HepG2 (cell line): ENCODE measurements around the gene WDR48. TPM values are rescaled to one million over a fixed set of nuclear protein-coding genes. Genes with fewer than 3 reads are reported as not detected.

Experiments
- ATAC-seq: fragments of 200-7000 bp; cut with Tn5 transposase; 3 replicates; pipeline ENCODE4 v1.9.1; 2020; ENCODE audit warnings: mild to moderate bottlenecking, moderate library complexity
- BruUV-seq: library from RNA; stranded (reverse); fragments of 400-500 nt; replicated peaks from 2 replicates; lab custom pipeline; 2021; lab: Mats Ljungman, UMichigan
- CTCF ChIA-PET: fragments of 300-600 bp; formaldehyde crosslinking; extraction: SDS; loops from one replicate; lab custom pipeline; 2021; ENCODE audit warnings: low total read pairs, inconsistent platforms, low intra/inter-chr PET ratio; lab: Yijun Ruan, JAX
- POLR2A ChIA-PET: fragments of 350-600 bp; sonication (Branson Sonifier 250); formaldehyde crosslinking; loops from one replicate; lab custom pipeline; 2020; ENCODE audit warnings: antibody characterized with exemption, inconsistent platforms; lab: Yijun Ruan, JAX
- DNase-seq: peaks from one replicate; pipeline ENCODE4 v3.0.0-alpha.2; 2015; ENCODE audit warnings: low spot score
- FAIRE-seq: peaks from 3 replicates; lab custom pipeline; 2011; peaks lifted over from hg19 to GRCh38; lab: Jason Lieb, UNC
- H2AFZ ChIP-seq: one replicate; pipeline ENCODE4 v1.6.1; 2011; ENCODE audit warnings: low read length, inconsistent platforms
- H3K27ac ChIP-seq: fragments of 300-600 bp; 3 replicates; pipeline ENCODE4 v1.8.0; 2011; ENCODE audit warnings: mixed run types, mild to moderate bottlenecking, mixed read lengths, low read length, inconsistent platforms; ENCODE audit not compliant: insufficient read depth; ENCODE audit errors: extremely low read length
- H3K27me3 ChIP-seq, 2 experiments: fragments of 200-600 bp in 1 of 2; 2 replicates in 1 of 2; 3 replicates in 1 of 2; pipeline versions ENCODE4 v1.6.0 to v1.8.0; 2011; ENCODE audit warnings: low read length in 2 of 2, mild to moderate bottlenecking in 2 of 2, moderate library complexity in 2 of 2, inconsistent platforms in 1 of 2; ENCODE audit not compliant: insufficient read depth in 2 of 2, control insufficient read depth in 1 of 2
- H3K36me3 ChIP-seq, 2 experiments: fragments of 200-600 bp in 1 of 2; replicated peaks in 1 of 2; 2 replicates in 1 of 2; 3 replicates in 1 of 2; pipeline versions ENCODE4 v1.5.1 to v1.8.0; 2011; ENCODE audit warnings: low read length in 2 of 2, inconsistent platforms in 1 of 2; ENCODE audit not compliant: insufficient read depth in 2 of 2, control insufficient read depth in 1 of 2
- H3K4me1 ChIP-seq: 2 replicates; pipeline ENCODE4 v1.5.1; 2012; ENCODE audit warnings: low read length, inconsistent platforms; ENCODE audit not compliant: insufficient read depth
- H3K4me2 ChIP-seq: 2 replicates; pipeline ENCODE4 v1.6.0; 2011; ENCODE audit warnings: low read depth, low read length, inconsistent platforms
- H3K4me3 ChIP-seq, 3 experiments: fragments of 200-600 bp in 1 of 3; sonication (generic), shearing (Covaris generic) in 1 of 3; replicated peaks in 1 of 3; 2 replicates each; pipeline ENCODE4 v1.5.1; 2011 to 2016; ENCODE audit warnings: low read length in 3 of 3, inconsistent platforms in 2 of 3, low read depth in 2 of 3, mild to moderate bottlenecking in 2 of 3, control low read depth in 1 of 3, mixed read lengths in 1 of 3; ENCODE audit not compliant: insufficient read depth in 1 of 3
- H3K79me2 ChIP-seq: one replicate; pipeline ENCODE4 v1.6.1; 2011; ENCODE audit warnings: low read length, inconsistent platforms; ENCODE audit not compliant: insufficient read depth
- H3K9ac ChIP-seq: 2 replicates; pipeline ENCODE4 v1.6.0; 2011; ENCODE audit warnings: mild to moderate bottlenecking, low read depth, low read length, inconsistent platforms; ENCODE audit not compliant: insufficient read depth
- H3K9me3 ChIP-seq: 2 replicates; pipeline ENCODE4 v1.5.1; 2012; ENCODE audit warnings: mild to moderate bottlenecking, low read length
- H4K20me1 ChIP-seq: 2 replicates; pipeline ENCODE4 v1.6.0; 2011; ENCODE audit warnings: inconsistent platforms, mild to moderate bottlenecking, low read length, moderate library complexity; ENCODE audit not compliant: insufficient read depth
- ARNTL ChIP-seq: sonication (generic); formaldehyde crosslinking; IDR thresholded peaks from 2 replicates; pipeline ENCODE4 v1.4.0; 2020; ENCODE audit warnings: mild to moderate bottlenecking, missing genetic modification reagents
- ERF ChIP-seq: IDR thresholded peaks from 2 replicates; pipeline ENCODE4 v1.6.1; 2018; ENCODE audit warnings: missing biosample characterization, missing genetic modification reagents
- FOSL1 ChIP-seq: sonication (generic); formaldehyde crosslinking; IDR thresholded peaks from 2 replicates; pipeline ENCODE4 v1.9.0; 2021; ENCODE audit warnings: missing genetic modification reagents, borderline replicate concordance
- ISX ChIP-seq: sonication (generic); formaldehyde crosslinking; conservative IDR thresholded peaks from 2 replicates; pipeline ENCODE4 v1.5.0; 2020; ENCODE audit warnings: missing genetic modification reagents
- MEIS2 ChIP-seq: sonication (generic); formaldehyde crosslinking; IDR thresholded peaks from 2 replicates; pipeline ENCODE4 v1.9.0; 2021; ENCODE audit warnings: mild to moderate bottlenecking, missing genetic modification reagents
- MXD1 ChIP-seq: sonication (generic); formaldehyde crosslinking; IDR thresholded peaks from 2 replicates; pipeline ENCODE4 v1.4.0; 2020; ENCODE audit warnings: mild to moderate bottlenecking, missing genetic modification reagents
- MYPOP ChIP-seq: sonication (generic); formaldehyde crosslinking; IDR thresholded peaks from 2 replicates; pipeline ENCODE4 v1.8.1; 2023; ENCODE audit warnings: mild to moderate bottlenecking, moderate library complexity, missing genetic modification reagents
- NR2C2 ChIP-seq: sonication (generic); formaldehyde crosslinking; IDR thresholded peaks from 2 replicates; pipeline ENCODE4 v1.4.0; 2020; ENCODE audit warnings: missing genetic modification reagents, mild to moderate bottlenecking, moderate library complexity, borderline replicate concordance
- SIN3B ChIP-seq: fragments of 150-350 bp; IDR thresholded peaks from 2 replicates; pipeline ENCODE4 v1.6.1; 2014; ENCODE audit warnings: low read length
- SOX13 ChIP-seq, 3 experiments: fragments of 450-650 bp in 1 of 3; sonication (generic) in 1 of 3; formaldehyde crosslinking in 1 of 3; IDR thresholded peaks in 2 of 3; conservative IDR thresholded peaks in 1 of 3; 2 replicates each; pipeline versions ENCODE4 v1.5.0 to v1.6.1; 2016 to 2020; ENCODE audit warnings: antibody characterized with exemption in 1 of 3, mild to moderate bottlenecking in 1 of 3, missing compliant biosample characterization in 1 of 3, missing genetic modification reagents in 1 of 3, moderate library complexity in 1 of 3
- XBP1 ChIP-seq: sonication (generic); formaldehyde crosslinking; IDR thresholded peaks from 2 replicates; pipeline ENCODE4 v1.5.0; 2020; ENCODE audit warnings: missing genetic modification reagents
- ZBTB1 ChIP-seq: sonication (generic); formaldehyde crosslinking; IDR thresholded peaks from 2 replicates; pipeline ENCODE4 v1.4.0; 2020; ENCODE audit warnings: missing genetic modification reagents, borderline replicate concordance
- ZBTB38 ChIP-seq: sonication (generic); formaldehyde crosslinking; IDR thresholded peaks from 2 replicates; pipeline ENCODE4 v1.5.1; 2020; ENCODE audit warnings: mild to moderate bottlenecking, missing genetic modification reagents
- ZFAT ChIP-seq: sonication (generic); formaldehyde crosslinking; conservative IDR thresholded peaks from 2 replicates; pipeline ENCODE4 v1.8.1; 2023; ENCODE audit warnings: missing genetic modification reagents, inconsistent platforms
- ZMYM4 ChIP-seq: sonication (generic); formaldehyde crosslinking; IDR thresholded peaks from 2 replicates; pipeline ENCODE4 v1.8.1; 2023; ENCODE audit warnings: mild to moderate bottlenecking, missing genetic modification reagents
- ZNF264 ChIP-seq: sonication (generic); formaldehyde crosslinking; IDR thresholded peaks from 2 replicates; pipeline ENCODE4 v1.4.0; 2020; ENCODE audit warnings: missing genetic modification reagents
- ZNF709 ChIP-seq: sonication (generic); formaldehyde crosslinking; IDR thresholded peaks from 2 replicates; pipeline ENCODE4 v1.5.0; 2020; ENCODE audit warnings: mild to moderate bottlenecking, missing genetic modification reagents
- WGBS: methylation state at CpG from one replicate; pipeline ENCODE4 v1.1.6; 2017; ENCODE audit warnings: low lambda C conversion rate; 5-methylcytosine and 5-hydroxymethylcytosine counted together
- in situ Hi-C: cut with HindIII; loops from 2 replicates; pipeline ENCODE4 v1.10.0; 2017; ENCODE audit warnings: low pct_unique_long_range_greater_than_20kb; ENCODE audit not compliant: extremely low pct_ligation_motif_present
- intact Hi-C: fragments of 100-400 bp; cut with micrococcal nuclease; formaldehyde crosslinking; loops from one replicate; pipeline ENCODE4 v1.10.0; 2022; ENCODE audit not compliant: unreplicated experiment
- polyA plus RNA-seq, 8 experiments: library from polyadenylated mRNA; depleted of rRNA in 3 of 8; stranded (reverse) in 7 of 8; unstranded in 1 of 8; fragments of >200 nt; fragmentation: Illumina TruSeq in 4 of 8; extraction: Trizol in 4 of 8; gene quantifications; 2 replicates each; pipeline versions ENCODE4 v1.2.1 to v1.2.3, GENCODE V29; 2011 to 2016; ENCODE audit warnings: low read depth in 4 of 8, missing spikeins in 1 of 8, mixed read lengths in 1 of 8; ENCODE audit not compliant: insufficient read depth in 1 of 8
- total RNA-seq, 5 experiments: library from RNA; depleted of rRNA; stranded (reverse); fragments of >200 nt; fragmentation: Illumina TruSeq; extraction: Trizol; gene quantifications; 2 replicates each; pipeline ENCODE4 v1.2.3, GENCODE V29; 2016; ENCODE audit warnings: low read depth in 1 of 5

Gene WDR48
- total and polyA plus RNA-seq, 2 of the 13 experiments (the other 11 are each of a cell fraction or from before 2014, with no cell fraction given) = 29.2 to 31.2 TPM

GRCh38 chr3:39102504-39103323, 50.9 kb downstream of the WDR48 start:
- no peak overlapping the region for H3K9ac ChIP-seq
- H3K4me2 ChIP-seq = no peak overlapping the region
- WGBS = 96% methylated on average over 8 of the region's 8 CpGs
- no TSS peak for BruUV-seq
- H3K27ac ChIP-seq = no peak overlapping the region
- ATAC-seq (no peak), DNase-seq (no peak), FAIRE-seq (no peak)
- ChIA-PET POLR2A (no interaction called here), CTCF (interaction anchor here (1.4 kb wide), 1 partner anchor 78 kb away, joined by 3 read pairs; no protein-coding TSS in a partner anchor)
- H3K4me1 ChIP-seq = peaks cover 26% of the 10 kb centered on the region
- no peaks in the 10 kb centered on the region; a peak in 1 of 5 replicates for H3K27me3 ChIP-seq
- H3K9me3 ChIP-seq = no peaks in the 10 kb centered on the region
- in situ Hi-C loops = no loop called here
- H3K79me2 ChIP-seq = peaks cover 20% of the 10 kb centered on the region
- no peak overlapping the region for H2AFZ ChIP-seq
- TF ChIP-seq ZBTB1 (CRISPR knock-in tag) (no peak), ZMYM4 (CRISPR knock-in tag) (no peak), ARNTL (no peak), NR2C2 (CRISPR knock-in tag) (no peak)
- no peaks in the 10 kb centered on the region for H4K20me1 ChIP-seq
- H3K36me3 ChIP-seq = peaks cover 8 to 33% of the 10 kb centered on the region in 2 experiments
- intact Hi-C loops = no loop called here
- no peak overlapping the region for H3K4me3 ChIP-seq

GRCh38 chr3:39103324-39103693, 51.5 kb downstream of the WDR48 start:
- no peaks in the 10 kb centered on the region for H4K20me1 ChIP-seq
- TF ChIP-seq MYPOP (CRISPR knock-in tag) (no peak), SOX13 (IDR thresholded peaks at IDR 0.05) (no peak), SOX13 (CRISPR knock-in tag; conservative IDR thresholded peaks at IDR 0.05 in 1 of 2, IDR thresholded peaks at IDR 0.05 in 1 of 2) (no peak), ERF (no peak), FOSL1 (CRISPR knock-in tag) (no peak), XBP1 (CRISPR knock-in tag) (no peak), ZNF709 (CRISPR knock-in tag) (no peak), MEIS2 (CRISPR knock-in tag) (no peak), SIN3B (no peak), ZBTB38 (CRISPR knock-in tag) (no peak), MXD1 (CRISPR knock-in tag) (no peak), ZFAT (no peak), ISX (CRISPR knock-in tag) (no peak), ZNF264 (CRISPR knock-in tag) (no peak)

More at GRCh38 chr3:39103324-39103693, 51.5 kb downstream of the WDR48 start:
- ATAC-seq (no peak), FAIRE-seq (no peak), DNase-seq (no peak)
- peaks cover 4 to 27% of the 10 kb centered on the region in 2 experiments for H3K36me3 ChIP-seq
- CTCF ChIA-PET = no interaction called here
- no peak overlapping the region for H3K4me2 ChIP-seq
- H3K27ac ChIP-seq = no peak overlapping the region
- POLR2A ChIA-PET = no interaction called here
- 63% methylated on average over 1 of the region's 4 CpGs for WGBS
- in situ Hi-C loops = no loop called here
- H3K9me3 ChIP-seq = no peaks in the 10 kb centered on the region
- no peaks in the 10 kb centered on the region; a peak in 1 of 5 replicates for H3K27me3 ChIP-seq
- H3K9ac ChIP-seq = no peak overlapping the region
- H2AFZ ChIP-seq = no peak overlapping the region
- peaks cover 31% of the 10 kb centered on the region for H3K4me1 ChIP-seq
- intact Hi-C loops = no loop called here
- no TSS peak for BruUV-seq
- no peak overlapping the region for H3K4me3 ChIP-seq
- H3K79me2 ChIP-seq = peaks cover 20% of the 10 kb centered on the region
